ENCODE data around the gene CHAF1A. TPM values are rescaled to one million over a fixed set of nuclear protein-coding genes. Genes with fewer than 3 reads are reported as not detected.

The CHAF1A gene
- total and polyA plus RNA-seq, 4 donors, result 5.2 to 9.3 (median 6.7) TPM

Small RNA genes lying within 50 kb of the gene (microRNA-seq; reads per million reads assigned to microRNA genes)
- 0 to 0.99 reads per million in 2 donors for gene MIR4746

Other genes with a start within 250 kb of the CHAF1A start
- gene CREB3L3, start 249.0 kb upstream of the CHAF1A start, total RNA-seq, result not detected
- 10 to 100 TPM in 1 of 2 donors, under 1 TPM in 1; 0.15 to 25.2 TPM for gene CREB3L3, start 249.0 kb upstream of the CHAF1A start, polyA plus RNA-seq
- gene SIRT6, start 220.1 kb upstream of the CHAF1A start, total RNA-seq, result 10 to 100 TPM; 19.4 to 23.5 TPM
- gene SIRT6, start 220.1 kb upstream of the CHAF1A start, polyA plus RNA-seq, result 10 to 100 TPM; 13.5 to 26.1 TPM
- under 1 TPM; 0.29 to 0.63 TPM for gene ANKRD24, start 220.0 kb upstream of the CHAF1A start, total RNA-seq
- 1 to 10 TPM in 1 of 2 donors, under 1 TPM in 1; 0.74 to 1.6 TPM for gene ANKRD24, start 220.0 kb upstream of the CHAF1A start, polyA plus RNA-seq
- gene EBI3, start 173.1 kb upstream of the CHAF1A start, total RNA-seq, result 1 to 10 TPM; 3.3 to 3.7 TPM
- 1 to 10 TPM; 1.3 to 7.9 TPM for gene EBI3, start 173.1 kb upstream of the CHAF1A start, polyA plus RNA-seq
- gene YJU2, start 155.6 kb upstream of the CHAF1A start, total RNA-seq, result 10 to 100 TPM; 12.5 to 15.0 TPM
- 10 to 100 TPM; 12.4 to 25.2 TPM for gene YJU2, start 155.6 kb upstream of the CHAF1A start, polyA plus RNA-seq
- not detected for gene SHD, start 123.4 kb upstream of the CHAF1A start, total RNA-seq
- gene SHD, start 123.4 kb upstream of the CHAF1A start, polyA plus RNA-seq, result 1 to 10 TPM in 1 of 2 donors, not detected in 1; 1.5 TPM
- gene TMIGD2, start 100.3 kb upstream of the CHAF1A start, total RNA-seq, result under 1 TPM in 1 of 2 donors, not detected in 1; 0.26 TPM
- 1 to 10 TPM in 1 of 2 donors, under 1 TPM in 1; 0.23 to 1.4 TPM for gene TMIGD2, start 100.3 kb upstream of the CHAF1A start, polyA plus RNA-seq
- gene FSD1, start 98.0 kb upstream of the CHAF1A start, total RNA-seq, result under 1 TPM in 1 of 2 donors, not detected in 1; 0.84 TPM
- not detected for gene FSD1, start 98.0 kb upstream of the CHAF1A start, polyA plus RNA-seq
- gene STAP2, start 63.8 kb upstream of the CHAF1A start, total RNA-seq, result 1 to 10 TPM; 1.9 to 2.2 TPM
- 10 to 100 TPM in 1 of 2 donors, under 1 TPM in 1; 0.13 to 27.8 TPM for gene STAP2, start 63.8 kb upstream of the CHAF1A start, polyA plus RNA-seq
- 10 to 100 TPM; 13.5 to 14.3 TPM for gene MPND, start 59.1 kb upstream of the CHAF1A start, total RNA-seq
- 10 to 100 TPM; 16.0 to 17.9 TPM for gene MPND, start 59.1 kb upstream of the CHAF1A start, polyA plus RNA-seq
- 10 to 100 TPM; 66.5 to 69.7 TPM for gene SH3GL1, start 2.1 kb upstream of the CHAF1A start, total RNA-seq
- 10 to 100 TPM; 37.7 to 48.6 TPM for gene SH3GL1, start 2.1 kb upstream of the CHAF1A start, polyA plus RNA-seq
- gene UBXN6, start 55.2 kb downstream of the CHAF1A start, total RNA-seq, result 10 to 100 TPM; 84.9 to 86.7 TPM
- gene UBXN6, start 55.2 kb downstream of the CHAF1A start, polyA plus RNA-seq, result 100 to 1,000 TPM in 1 of 2 donors, 10 to 100 TPM in 1; 78.5 to 181 TPM
- 10 to 100 TPM; 23.6 to 36.1 TPM for gene HDGFL2, start 69.7 kb downstream of the CHAF1A start, total RNA-seq
- gene HDGFL2, start 69.7 kb downstream of the CHAF1A start, polyA plus RNA-seq, result 10 to 100 TPM; 15.4 to 47.9 TPM
- 1 to 10 TPM; 5.7 to 7.4 TPM for gene PLIN4, start 115.8 kb downstream of the CHAF1A start, total RNA-seq
- under 1 TPM; 0.61 to 0.63 TPM for gene PLIN4, start 115.8 kb downstream of the CHAF1A start, polyA plus RNA-seq
- 1 to 10 TPM; 2.0 to 3.8 TPM for gene PLIN5, start 132.6 kb downstream of the CHAF1A start, total RNA-seq
- gene PLIN5, start 132.6 kb downstream of the CHAF1A start, polyA plus RNA-seq, result 1 to 10 TPM in 1 of 2 donors, under 1 TPM in 1; 0.38 to 2.4 TPM
- 1 to 10 TPM; 1.4 to 2.8 TPM for gene LRG1, start 137.4 kb downstream of the CHAF1A start, total RNA-seq
- 1 to 10 TPM in 1 of 2 donors, under 1 TPM in 1; 0.75 to 1.5 TPM for gene LRG1, start 137.4 kb downstream of the CHAF1A start, polyA plus RNA-seq
- 10 to 100 TPM; 25.6 to 32.0 TPM for gene SEMA6B, start 157.0 kb downstream of the CHAF1A start, total RNA-seq
- gene SEMA6B, start 157.0 kb downstream of the CHAF1A start, polyA plus RNA-seq, result 1 to 10 TPM in 1 of 2 donors, under 1 TPM in 1; 0.43 to 1.5 TPM
- gene TNFAIP8L1, start 236.9 kb downstream of the CHAF1A start, total RNA-seq, result 10 to 100 TPM in 1 of 2 donors, 1 to 10 TPM in 1; 5.4 to 13.5 TPM
- 1 to 10 TPM; 1.6 to 3.9 TPM for gene TNFAIP8L1, start 236.9 kb downstream of the CHAF1A start, polyA plus RNA-seq

Data from aorta (tissue), 4 donors.